ENCODE measurements around the gene KHDRBS2.

DNA sequence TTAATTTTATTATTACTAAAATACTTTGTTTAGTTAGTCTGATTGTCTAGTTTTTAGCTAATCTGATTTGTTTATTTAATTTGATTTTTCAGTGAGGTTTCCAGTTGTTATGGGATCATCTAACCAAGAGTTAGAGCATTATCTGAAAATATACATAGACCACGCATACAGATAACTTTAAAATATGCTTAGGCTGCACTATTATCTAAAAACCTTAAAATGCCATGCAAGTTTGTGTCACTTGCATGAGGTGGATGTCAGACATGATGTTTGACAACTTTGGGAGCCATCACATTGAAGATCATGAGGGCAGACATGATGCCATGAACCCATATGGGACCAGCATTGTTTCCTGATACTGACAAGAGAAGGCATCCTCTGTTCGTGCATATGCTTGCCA lies 610.3 kb downstream of the KHDRBS2 start:
- TF ChIP-seq, protein P1, sequence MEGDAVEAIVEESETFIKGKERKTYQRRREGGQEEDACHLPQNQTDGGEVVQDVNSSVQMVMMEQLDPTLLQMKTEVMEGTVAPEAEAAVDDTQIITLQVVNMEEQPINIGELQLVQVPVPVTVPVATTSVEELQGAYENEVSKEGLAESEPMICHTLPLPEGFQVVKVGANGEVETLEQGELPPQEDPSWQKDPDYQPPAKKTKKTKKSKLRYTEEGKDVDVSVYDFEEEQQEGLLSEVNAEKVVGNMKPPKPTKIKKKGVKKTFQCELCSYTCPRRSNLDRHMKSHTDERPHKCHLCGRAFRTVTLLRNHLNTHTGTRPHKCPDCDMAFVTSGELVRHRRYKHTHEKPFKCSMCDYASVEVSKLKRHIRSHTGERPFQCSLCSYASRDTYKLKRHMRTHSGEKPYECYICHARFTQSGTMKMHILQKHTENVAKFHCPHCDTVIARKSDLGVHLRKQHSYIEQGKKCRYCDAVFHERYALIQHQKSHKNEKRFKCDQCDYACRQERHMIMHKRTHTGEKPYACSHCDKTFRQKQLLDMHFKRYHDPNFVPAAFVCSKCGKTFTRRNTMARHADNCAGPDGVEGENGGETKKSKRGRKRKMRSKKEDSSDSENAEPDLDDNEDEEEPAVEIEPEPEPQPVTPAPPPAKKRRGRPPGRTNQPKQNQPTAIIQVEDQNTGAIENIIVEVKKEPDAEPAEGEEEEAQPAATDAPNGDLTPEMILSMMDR (IDR thresholded peaks at IDR 0.05; ENCODE audit: insufficient read depth, low read depth, low read length), result no peak
- no peak for TF ChIP-seq EZH2 (IDR thresholded peaks at IDR 0.05; ENCODE audit: insufficient read depth, low read length)

All from astrocyte (in vitro differentiated cells and primary cell).